Ovary (tissue), 9 donors: ENCODE results near the gene DDX25. TPM values are rescaled to one million over a fixed set of nuclear protein-coding genes. Genes with fewer than 3 reads are reported as not detected.

Experiments
- DNase-seq, 5 donors: peaks; one replicate each; pipeline ENCODE4 v3.0.0-alpha.2; 2019 to 2020
- H3K27ac ChIP-seq, 2 donors: fragments of 200-600 bp; one replicate each; pipeline versions ENCODE4 v1.5.1 to v1.8.0; 2019 to 2022
- H3K27me3 ChIP-seq: fragments of 200-600 bp; one replicate; pipeline ENCODE4 v1.8.0; 2022
- H3K36me3 ChIP-seq: fragments of 200-600 bp; sonication (generic); one replicate; pipeline ENCODE4 v1.5.1; 2019
- H3K4me1 ChIP-seq: one replicate; pipeline ENCODE4 v1.8.1; 2013; ENCODE audit warnings: mild to moderate bottlenecking, moderate library complexity; ENCODE audit not compliant: insufficient read depth
- H3K4me3 ChIP-seq: fragments of 200-600 bp; sonication (generic); one replicate; pipeline ENCODE4 v1.5.1; 2017
- H3K9me3 ChIP-seq, 2 donors: fragments of 200-600 bp in 1 of 2; sonication (generic) in 1 of 2; one replicate each; pipeline versions ENCODE4 v1.5.1 to v1.8.1; 2013 to 2019; ENCODE audit warnings: mild to moderate bottlenecking in 1 of 2, moderate library complexity in 1 of 2
- EP300 ChIP-seq: sonication (generic); formaldehyde crosslinking; IDR thresholded peaks from one replicate; pipeline ENCODE4 v1.6.1; 2017; ENCODE audit warnings: antibody characterized with exemption
- POLR2A ChIP-seq: fragments of 450-650 bp; IDR thresholded peaks from one replicate; pipeline ENCODE4 v1.6.1; 2017; ENCODE audit warnings: antibody characterized with exemption, mild to moderate bottlenecking, moderate library complexity
- WGBS, 3 donors: extraction: QIAGEN DNeasy Blood & Tissue Kit in 1 of 3; methylation state at CpG; one replicate each; pipeline versions ENCODE4 v1.1.5 to v1.1.7; 2013 to 2017; 5-methylcytosine and 5-hydroxymethylcytosine counted together
- intact Hi-C, 4 donors: fragments of 100-400 bp; cut with DNase I; formaldehyde crosslinking; loops; one replicate each; pipeline versions ENCODE4 v1.11.0 to v1.15.1; 2022 to 2023
- polyA plus RNA-seq, 2 donors: library from polyadenylated mRNA; stranded (reverse); fragments of 200-250 nt in 1 of 2; fragments of 350-450 nt in 1 of 2; fragmentation: Illumina TruSeq in 1 of 2; extraction: RNeasy Lipid Tissue Mini Kit (QIAGEN cat#74804) in 1 of 2; gene quantifications; one replicate each; pipeline ENCODE4 v1.2.3, GENCODE V29; 2013 to 2014
- total RNA-seq, 7 donors: library from RNA; depleted of rRNA in 2 of 7; stranded (reverse); fragments of >200 nt in 2 of 7; fragmentation: NEBNext Ultra II Directional in 3 of 7; extraction: Animal tissue kit (Norgen Biotek cat#: 25700) in 3 of 7; gene quantifications; one replicate each; pipeline versions ENCODE4 v1.1.0 to v1.2.4, GENCODE V29; 2016 to 2023
- TF ChIP-seq, protein P1 (sequence below), 3 donors: fragments of 450-650 bp in 2 of 3; fragments of 200-600 bp in 1 of 3; IDR thresholded peaks; one replicate each; pipeline versions ENCODE4 v1.5.1 to v1.8.0; 2016 to 2022; ENCODE audit warnings: antibody characterized with exemption in 3 of 3, mild to moderate bottlenecking in 1 of 3
- donor health status: DM: no; HTN: no; CAD: no; lungs with moderate emphysema.
- donor health status: DM: no; HTN: no; CAD: no.
- donor health status: Bipolar disorder and iron deficiency.
- donor health status: DM: yes; HTN: yes; CAD: no.
- donor health status: DM: no; HTN: no; CAD: no.
- donor health status: DM: yes; HTN: yes; CAD: no.

The DDX25 gene
- total and polyA plus RNA-seq, 9 donors: 0.23 to 0.92 (median 0.58) TPM; not detected in 1

DNA sequence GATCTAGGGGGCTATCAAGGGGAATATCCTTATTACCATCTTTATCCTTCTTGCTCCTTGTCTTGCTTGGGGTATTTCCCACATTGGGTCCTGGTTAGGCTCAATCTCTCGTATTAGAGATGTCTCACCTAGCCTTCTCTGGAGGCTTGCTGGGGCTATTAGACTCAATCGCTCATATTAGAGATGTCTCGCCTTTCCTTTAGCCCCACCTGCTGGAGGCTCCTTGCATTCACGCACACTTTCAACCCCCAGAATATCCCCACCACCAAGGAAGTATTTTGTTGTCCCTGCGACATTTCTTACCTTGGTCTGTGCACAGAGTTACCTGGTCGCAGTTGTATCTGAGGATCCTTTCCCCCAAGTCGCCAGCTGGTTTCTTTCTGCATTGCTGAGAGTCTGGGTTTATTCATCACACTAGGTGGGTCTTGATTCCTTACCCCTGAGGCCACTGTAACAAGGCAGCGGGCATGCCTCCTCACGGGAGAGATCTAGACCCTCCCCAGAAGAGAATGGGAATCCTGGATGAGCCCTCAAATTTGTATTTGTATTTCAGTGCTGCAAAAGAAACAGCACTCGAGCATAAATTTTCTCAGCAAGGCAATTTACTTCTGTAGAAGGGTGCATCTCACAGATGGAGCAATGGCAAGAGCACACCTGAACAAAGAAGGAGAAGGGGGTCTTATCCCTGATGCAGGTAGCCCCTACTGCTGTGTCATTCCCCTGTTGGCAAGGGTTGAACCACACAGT, 32.7 kb upstream of the DDX25 start:
- WGBS, 3 donors: 70 to 72% (median 70%) methylated on average over 10 of the region's 10 CpGs
- Histone ChIP-seq H3K4me1 (no peaks in the 10 kb centered on the region), H3K9me3 (no peaks in the 10 kb centered on the region), H3K4me3 (no peak overlapping the region), H3K27ac (no peak overlapping the region), H3K27me3 (no peaks in the 10 kb centered on the region), H3K36me3 (no peaks in the 10 kb centered on the region)
- DNase-seq: no peak
- TF ChIP-seq EP300 (no peak), POLR2A (no peak)
- TF ChIP-seq, protein P1, sequence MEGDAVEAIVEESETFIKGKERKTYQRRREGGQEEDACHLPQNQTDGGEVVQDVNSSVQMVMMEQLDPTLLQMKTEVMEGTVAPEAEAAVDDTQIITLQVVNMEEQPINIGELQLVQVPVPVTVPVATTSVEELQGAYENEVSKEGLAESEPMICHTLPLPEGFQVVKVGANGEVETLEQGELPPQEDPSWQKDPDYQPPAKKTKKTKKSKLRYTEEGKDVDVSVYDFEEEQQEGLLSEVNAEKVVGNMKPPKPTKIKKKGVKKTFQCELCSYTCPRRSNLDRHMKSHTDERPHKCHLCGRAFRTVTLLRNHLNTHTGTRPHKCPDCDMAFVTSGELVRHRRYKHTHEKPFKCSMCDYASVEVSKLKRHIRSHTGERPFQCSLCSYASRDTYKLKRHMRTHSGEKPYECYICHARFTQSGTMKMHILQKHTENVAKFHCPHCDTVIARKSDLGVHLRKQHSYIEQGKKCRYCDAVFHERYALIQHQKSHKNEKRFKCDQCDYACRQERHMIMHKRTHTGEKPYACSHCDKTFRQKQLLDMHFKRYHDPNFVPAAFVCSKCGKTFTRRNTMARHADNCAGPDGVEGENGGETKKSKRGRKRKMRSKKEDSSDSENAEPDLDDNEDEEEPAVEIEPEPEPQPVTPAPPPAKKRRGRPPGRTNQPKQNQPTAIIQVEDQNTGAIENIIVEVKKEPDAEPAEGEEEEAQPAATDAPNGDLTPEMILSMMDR (IDR thresholded peaks at IDR 0.05): no peak
- intact Hi-C loops: no loop called here

DNA sequence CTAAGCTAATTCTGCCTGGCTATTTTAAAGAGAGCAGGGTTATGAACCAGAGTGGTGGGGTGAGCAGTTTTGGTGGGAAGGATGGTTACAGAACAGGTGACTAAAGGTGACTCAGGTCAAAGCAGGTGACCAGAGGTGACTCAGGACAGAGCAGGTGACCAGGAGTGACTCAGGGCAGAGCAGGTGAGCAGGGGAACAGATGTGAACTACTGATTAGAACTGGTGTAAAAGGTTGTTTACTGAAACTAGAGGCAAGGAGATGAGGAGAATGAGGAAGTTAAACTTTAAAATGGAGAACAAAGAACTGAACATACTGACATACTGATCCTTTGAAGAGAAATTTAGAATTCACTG, 32.2 kb upstream of the DDX25 start:
- Histone ChIP-seq H3K36me3 (no peaks in the 10 kb centered on the region), H3K9me3 (no peaks in the 10 kb centered on the region), H3K4me1 (no peaks in the 10 kb centered on the region), H3K4me3 (no peak overlapping the region), H3K27me3 (no peaks in the 10 kb centered on the region), H3K27ac (no peak overlapping the region)
- TF ChIP-seq POLR2A (no peak), EP300 (no peak)
- TF ChIP-seq, protein P1 (IDR thresholded peaks at IDR 0.05): no peak
- intact Hi-C loops: no loop called here
- DNase-seq: no peak

DNA sequence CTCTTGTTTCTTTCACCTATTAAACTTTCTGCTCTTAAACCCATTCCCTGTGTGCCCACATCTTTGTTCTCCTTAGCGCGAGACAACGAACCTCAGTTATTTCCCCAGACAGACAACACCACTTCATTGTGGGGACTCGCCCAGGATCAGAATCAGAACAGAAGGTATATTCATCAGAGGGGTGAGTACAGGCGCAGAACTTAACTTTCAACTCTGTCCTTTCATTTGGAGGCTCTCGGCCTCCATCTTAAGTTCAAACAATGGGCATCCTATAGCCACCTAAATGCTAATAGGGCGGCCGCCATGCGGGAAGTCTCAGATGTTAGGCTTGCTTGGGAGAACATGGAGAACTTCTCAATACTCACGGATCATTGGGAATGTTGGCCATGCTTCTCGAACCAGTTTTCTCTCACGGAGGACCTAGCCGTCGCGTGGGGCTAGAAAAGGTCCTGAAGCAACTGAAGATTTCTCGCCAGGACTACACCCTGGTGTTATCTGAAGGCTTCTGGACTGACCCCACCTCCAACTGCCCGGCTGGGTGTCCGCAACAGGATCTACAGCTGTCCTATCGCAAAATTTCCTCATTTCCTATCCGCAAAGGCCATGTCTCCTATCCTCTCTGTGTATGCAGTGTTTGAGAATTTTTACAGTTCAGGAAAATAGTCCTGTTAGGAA, 30.3 kb upstream of the DDX25 start:
- no peak for DNase-seq
- 47 to 77% (median 55%) methylated on average over 20 of the region's 20 CpGs for WGBS, 3 donors
- no peaks in the 10 kb centered on the region for H3K9me3 ChIP-seq
- H3K27me3 ChIP-seq: no peaks in the 10 kb centered on the region
- no peak overlapping the region for H3K27ac ChIP-seq
- intact Hi-C loops: no loop called here
- H3K36me3 ChIP-seq: no peaks in the 10 kb centered on the region
- H3K4me3 ChIP-seq: no peak overlapping the region
- no peaks in the 10 kb centered on the region for H3K4me1 ChIP-seq
- TF ChIP-seq, protein P1 (IDR thresholded peaks at IDR 0.05): no peak
- TF ChIP-seq POLR2A: no peak
- TF ChIP-seq EP300: no peak

DNA sequence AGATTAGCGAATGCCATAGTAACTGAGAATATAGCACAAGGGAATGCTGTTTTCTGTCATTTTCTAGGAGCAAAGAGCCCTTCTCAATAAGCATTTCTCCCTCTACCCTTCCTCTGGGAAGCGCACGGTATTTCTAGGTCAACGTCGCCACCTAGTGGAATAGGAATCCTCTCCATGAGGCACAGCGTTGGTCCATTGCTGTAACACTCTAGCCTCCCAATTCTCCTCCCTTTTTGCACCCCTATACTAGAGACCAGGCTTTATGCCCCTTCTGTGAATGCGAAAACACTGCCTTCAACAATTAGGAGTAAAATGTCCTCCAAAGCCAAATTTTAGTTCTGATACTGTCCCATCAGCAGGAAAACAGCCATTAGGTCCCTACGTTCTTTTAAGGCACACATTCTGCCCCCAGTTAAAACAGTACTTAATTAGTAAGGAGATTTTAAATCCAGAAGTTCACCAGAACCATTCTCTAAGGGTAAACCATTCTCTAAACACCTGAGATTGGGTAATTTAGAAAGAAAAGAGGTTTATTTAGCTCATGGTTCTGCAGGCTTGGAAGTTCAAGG, 29.7 kb upstream of the DDX25 start:
- no peaks in the 10 kb centered on the region for H3K27me3 ChIP-seq
- intact Hi-C loops: loop anchor here in 1 of 4 donors (5.0 kb wide), 1 partner anchor 912 kb away; no protein-coding TSS in a partner anchor
- H3K36me3 ChIP-seq: no peaks in the 10 kb centered on the region
- 7 to 9% (median 8%) methylated on average over 8 of the region's 8 CpGs for WGBS, 3 donors
- no peak overlapping the region for H3K4me3 ChIP-seq
- DNase-seq: peak in 4 of 5 donors; percentile 40 to 67 (median 55)
- no peaks in the 10 kb centered on the region for H3K4me1 ChIP-seq
- H3K27ac ChIP-seq: no peak overlapping the region
- TF ChIP-seq POLR2A (no peak), EP300 (no peak)
- TF ChIP-seq, protein P1 (IDR thresholded peaks at IDR 0.05): peak; percentile 41 to 62 (median 60)
- H3K9me3 ChIP-seq: no peaks in the 10 kb centered on the region
